Lung (tissue), 12 donors: ENCODE results near the gene CDHR1. TPM values are rescaled to one million over a fixed set of nuclear protein-coding genes. Genes with fewer than 3 reads are reported as not detected.

Experiments
- ATAC-seq: fragments of 200-7000 bp; cut with Tn5 transposase; one replicate; pipeline ENCODE4 v1.9.1; 2020; ENCODE audit warnings: moderate number of reproducible peaks; ENCODE audit not compliant: insufficient read depth, low FRiP score
- DNase-seq, 3 donors: peaks; one replicate each; pipeline ENCODE4 v3.0.0-alpha.2; 2013 to 2017
- H3K27ac ChIP-seq, 2 donors: one replicate each; pipeline ENCODE4 v1.5.1; 2013; ENCODE audit warnings: mild to moderate bottlenecking in 2 of 2, moderate library complexity in 2 of 2, control low read depth in 1 of 2, inconsistent platforms in 1 of 2, low read depth in 1 of 2, low read length in 1 of 2
- H3K27me3 ChIP-seq, 3 donors: one replicate each; pipeline ENCODE4 v1.5.1; 2013; ENCODE audit warnings: low read length in 2 of 3; ENCODE audit not compliant: control insufficient read depth in 3 of 3, insufficient read depth in 3 of 3
- H3K36me3 ChIP-seq, 4 donors: one replicate each; pipeline ENCODE4 v1.5.1; 2013; ENCODE audit warnings: low read length in 4 of 4, mild to moderate bottlenecking in 1 of 4, moderate library complexity in 1 of 4; ENCODE audit not compliant: control insufficient read depth in 4 of 4, insufficient read depth in 4 of 4
- H3K4me1 ChIP-seq, 5 donors: one replicate each; pipeline ENCODE4 v1.5.1; 2013; ENCODE audit warnings: low read length in 5 of 5, mild to moderate bottlenecking in 2 of 5, moderate library complexity in 1 of 5; ENCODE audit not compliant: control insufficient read depth in 5 of 5, insufficient read depth in 5 of 5
- H3K4me3 ChIP-seq: one replicate; pipeline ENCODE4 v1.5.1; 2013; ENCODE audit warnings: mild to moderate bottlenecking, control low read depth, moderate library complexity
- H3K9ac ChIP-seq, 2 donors: one replicate each; pipeline ENCODE4 v1.5.1; 2013; ENCODE audit warnings: low read length in 2 of 2, control low read depth in 1 of 2; ENCODE audit not compliant: insufficient read depth in 1 of 2
- H3K9me3 ChIP-seq, 4 donors: one replicate each; pipeline ENCODE4 v1.5.1; 2013; ENCODE audit warnings: low read length in 3 of 4, mild to moderate bottlenecking in 1 of 4, moderate library complexity in 1 of 4; ENCODE audit not compliant: control insufficient read depth in 4 of 4, insufficient read depth in 3 of 4
- WGBS, 2 donors: extraction: QIAGEN DNeasy Blood & Tissue Kit; methylation state at CpG; one replicate each; pipeline ENCODE4 v1.1.7; 2013; 5-methylcytosine and 5-hydroxymethylcytosine counted together
- polyA plus RNA-seq, 2 donors: library from polyadenylated mRNA; stranded (reverse); fragments of 200-250 nt; gene quantifications; one replicate each; pipeline ENCODE4 v1.2.1, GENCODE V29; 2013
- total RNA-seq, 2 donors: library from RNA; depleted of rRNA in 1 of 2; stranded (reverse); fragments of >200 nt in 1 of 2; gene quantifications; one replicate each; pipeline ENCODE4 v1.2.1, GENCODE V29; 2014 to 2021
- TF ChIP-seq, protein P1 (sequence below): IDR thresholded peaks from 2 replicates; pipeline ENCODE4 v1.5.1; 2012; ENCODE audit warnings: mild to moderate bottlenecking; ENCODE audit errors: control extremely low read depth, extremely low read depth
- donor health status: control.
- donor health status: control.
- donor health status: Bipolar disorder and iron deficiency.
- donor health status: healthy.
- donor health status: DM: yes; HTN: yes; CAD: no.

Gene CDHR1
- total and polyA plus RNA-seq, 4 donors: 0.10 to 0.49 (median 0.32) TPM

- TF ChIP-seq, protein P1, sequence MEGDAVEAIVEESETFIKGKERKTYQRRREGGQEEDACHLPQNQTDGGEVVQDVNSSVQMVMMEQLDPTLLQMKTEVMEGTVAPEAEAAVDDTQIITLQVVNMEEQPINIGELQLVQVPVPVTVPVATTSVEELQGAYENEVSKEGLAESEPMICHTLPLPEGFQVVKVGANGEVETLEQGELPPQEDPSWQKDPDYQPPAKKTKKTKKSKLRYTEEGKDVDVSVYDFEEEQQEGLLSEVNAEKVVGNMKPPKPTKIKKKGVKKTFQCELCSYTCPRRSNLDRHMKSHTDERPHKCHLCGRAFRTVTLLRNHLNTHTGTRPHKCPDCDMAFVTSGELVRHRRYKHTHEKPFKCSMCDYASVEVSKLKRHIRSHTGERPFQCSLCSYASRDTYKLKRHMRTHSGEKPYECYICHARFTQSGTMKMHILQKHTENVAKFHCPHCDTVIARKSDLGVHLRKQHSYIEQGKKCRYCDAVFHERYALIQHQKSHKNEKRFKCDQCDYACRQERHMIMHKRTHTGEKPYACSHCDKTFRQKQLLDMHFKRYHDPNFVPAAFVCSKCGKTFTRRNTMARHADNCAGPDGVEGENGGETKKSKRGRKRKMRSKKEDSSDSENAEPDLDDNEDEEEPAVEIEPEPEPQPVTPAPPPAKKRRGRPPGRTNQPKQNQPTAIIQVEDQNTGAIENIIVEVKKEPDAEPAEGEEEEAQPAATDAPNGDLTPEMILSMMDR: no peak
- H3K9ac ChIP-seq: no peak overlapping the region
- 79 to 83% methylated on average over 1 of the region's 1 CpG for WGBS, 2 donors
- no peak overlapping the region for H3K27ac ChIP-seq
- H3K4me3 ChIP-seq: no peak overlapping the region
- no peaks in the 10 kb centered on the region for H3K9me3 ChIP-seq
- no peaks in the 10 kb centered on the region for H3K4me1 ChIP-seq
- DNase-seq (no peak), ATAC-seq (no peak)
- H3K27me3 ChIP-seq: no peaks in the 10 kb centered on the region
- H3K36me3 ChIP-seq: no peaks in the 10 kb centered on the region
Observed at GRCh38 chr10:84230359-84230758, 36.0 kb downstream of the CDHR1 start.

- Histone ChIP-seq H3K9me3 (peaks cover 0 to 2% (median 0%) of the 10 kb centered on the region in 4 donors), H3K4me3 (no peak overlapping the region), H3K27ac (no peak overlapping the region), H3K4me1 (no peaks in the 10 kb centered on the region), H3K27me3 (no peaks in the 10 kb centered on the region), H3K9ac (no peak overlapping the region), H3K36me3 (no peaks in the 10 kb centered on the region)
- TF ChIP-seq, protein P1: no peak
- DNase-seq (no peak), ATAC-seq (no peak)
- 85 to 90% methylated on average over 9 to 10 of the region's 10 CpGs for WGBS, 2 donors
Observed at GRCh38 chr10:84232376-84232775, 38.0 kb downstream of the CDHR1 start.

- H3K4me3 ChIP-seq: no peak overlapping the region
- H3K27ac ChIP-seq: no peak overlapping the region
- no peaks in the 10 kb centered on the region for H3K4me1 ChIP-seq
- no peak for ATAC-seq
- TF ChIP-seq, protein P1: no peak
- peaks cover 0 to 6% (median 0%) of the 10 kb centered on the region in 4 donors for H3K9me3 ChIP-seq
- no peak overlapping the region for H3K9ac ChIP-seq
- H3K36me3 ChIP-seq: no peaks in the 10 kb centered on the region
- peaks cover 0 to 3% (median 0%) of the 10 kb centered on the region in 3 donors for H3K27me3 ChIP-seq
- no peak for DNase-seq
- 87 to 94% methylated on average over 4 of the region's 4 CpGs for WGBS, 2 donors
Observed at GRCh38 chr10:84233940-84234339, 39.6 kb downstream of the CDHR1 start.

DNA sequence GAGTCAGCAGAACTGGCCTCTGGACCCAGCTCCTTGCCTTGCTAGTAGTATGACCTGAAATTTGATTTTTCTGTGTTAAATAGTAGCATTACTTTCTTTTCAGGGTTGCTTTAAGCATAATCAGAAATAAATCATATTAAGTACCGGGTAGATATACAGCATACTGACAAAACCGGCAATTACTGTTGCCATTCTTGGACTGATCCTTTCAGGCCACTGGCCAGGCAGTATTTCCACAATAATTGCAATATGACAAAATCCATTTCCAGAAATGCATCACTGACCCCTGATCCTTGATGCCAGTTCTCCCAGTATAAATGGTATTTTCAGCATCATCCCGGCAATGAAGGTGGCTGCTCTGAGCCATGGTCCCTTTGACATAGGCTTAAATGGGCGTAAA is 40.1 kb downstream of the CDHR1 start:
- H3K27ac ChIP-seq: no peak overlapping the region
- H3K27me3 ChIP-seq: peaks cover 0 to 3% (median 0%) of the 10 kb centered on the region in 3 donors
- H3K4me1 ChIP-seq: no peaks in the 10 kb centered on the region
- H3K4me3 ChIP-seq: no peak overlapping the region
- 93 to 94% methylated on average over 4 of the region's 4 CpGs for WGBS, 2 donors
- peaks cover 0 to 6% (median 0%) of the 10 kb centered on the region in 4 donors for H3K9me3 ChIP-seq
- H3K9ac ChIP-seq: no peak overlapping the region
- DNase-seq: no peak
- TF ChIP-seq, protein P1: no peak
- ATAC-seq: no peak
- no peaks in the 10 kb centered on the region for H3K36me3 ChIP-seq
